ENCODE measurements around the gene KLF1.

Gene KLF1

GRCh38 chr19:12838182-12838885, 48.7 kb downstream of the KLF1 start, which contains the start of gene MAST1:
TSS of gene MAST1 (plus strand) at chr19:12838515. CDS start at chr19:12838573, 58 bp downstream.
- TF ChIP-seq CTCF (IDR thresholded peaks at IDR 0.05; ENCODE audit: low read depth, low read length) (peak; percentile 22), MYC (IDR thresholded peaks at IDR 0.05; ENCODE audit: low read depth, low read length) (no peak)
- no peak within 1 kb of the TSS for H3K4me3 ChIP-seq (ENCODE audit: low read depth, low read length)
- peak; percentile 59 for DNase-seq (ENCODE audit: low read depth)

DNA sequence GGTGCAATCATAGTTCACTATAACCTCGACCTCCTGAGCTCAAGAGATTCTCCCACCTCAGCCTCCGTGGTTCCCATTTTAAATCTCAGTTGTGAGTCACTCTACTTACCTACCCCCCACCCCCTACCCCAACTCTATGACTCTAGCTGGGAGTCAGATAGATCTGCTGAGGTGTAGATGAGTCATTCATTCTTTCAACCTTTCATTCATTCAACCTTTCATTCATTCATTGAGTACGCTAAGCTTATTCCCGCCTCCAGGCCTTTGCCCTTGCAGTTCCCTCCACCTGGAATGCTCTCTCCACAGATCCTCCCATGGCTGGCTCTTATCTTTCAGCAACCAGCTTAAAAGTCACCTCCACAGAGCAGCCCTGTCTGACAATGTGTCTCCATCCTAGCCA, 49.8 kb downstream of the KLF1 start:
- TF ChIP-seq POLR2A (IDR thresholded peaks at IDR 0.05; ENCODE audit: extremely low read depth, insufficient read length) (no peak), CTCF (IDR thresholded peaks at IDR 0.05; ENCODE audit: low read depth, low read length) (no peak), MYC (IDR thresholded peaks at IDR 0.05; ENCODE audit: low read depth, low read length) (no peak)
- TF ChIP-seq, protein P1, sequence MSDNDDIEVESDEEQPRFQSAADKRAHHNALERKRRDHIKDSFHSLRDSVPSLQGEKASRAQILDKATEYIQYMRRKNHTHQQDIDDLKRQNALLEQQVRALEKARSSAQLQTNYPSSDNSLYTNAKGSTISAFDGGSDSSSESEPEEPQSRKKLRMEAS (IDR thresholded peaks at IDR 0.05; ENCODE audit: low read depth, low read length) = no peak

DNA sequence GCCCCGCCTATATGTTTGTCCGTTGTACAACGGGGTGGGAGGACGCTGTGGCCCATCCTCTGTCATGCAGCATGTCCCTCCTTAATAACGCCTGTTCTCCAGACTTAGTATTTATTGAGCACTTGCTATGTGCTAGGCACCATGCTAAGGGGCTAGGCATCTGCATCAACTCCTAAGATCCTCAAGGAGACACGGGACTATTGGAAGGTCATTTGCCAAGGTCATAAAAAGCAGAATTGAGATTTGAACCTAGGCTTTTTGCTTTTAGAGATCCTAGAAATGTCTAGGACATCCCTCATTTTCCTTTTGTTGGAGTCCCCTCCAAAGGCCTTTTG, 50.5 kb downstream of the KLF1 start:
- no peak for DNase-seq (ENCODE audit: low read depth)
- no peak for TF ChIP-seq MYC (IDR thresholded peaks at IDR 0.05; ENCODE audit: low read depth, low read length)
- TF ChIP-seq CTCF (IDR thresholded peaks at IDR 0.05; ENCODE audit: low read depth, low read length) = no peak
- no peak overlapping the region for H3K4me3 ChIP-seq (ENCODE audit: low read depth, low read length)

More for the DNA sequence above, 49.8 kb downstream of the KLF1 start:
- H3K4me3 ChIP-seq (ENCODE audit: low read depth, low read length) = no peak overlapping the region
- no peak for DNase-seq (ENCODE audit: low read depth)

- no peak for DNase-seq (ENCODE audit: low read depth)
- no peak for TF ChIP-seq POLR2A (IDR thresholded peaks at IDR 0.05; ENCODE audit: extremely low read depth, insufficient read length)
- TF ChIP-seq CTCF (IDR thresholded peaks at IDR 0.05; ENCODE audit: low read depth, low read length) = no peak
- TF ChIP-seq MYC (IDR thresholded peaks at IDR 0.05; ENCODE audit: low read depth, low read length) = no peak
- TF ChIP-seq, protein P1 (IDR thresholded peaks at IDR 0.05; ENCODE audit: low read depth, low read length) = no peak
- no peak overlapping the region for H3K4me3 ChIP-seq (ENCODE audit: low read depth, low read length)
Measured at GRCh38 chr19:12834976-12835757, 51.8 kb downstream of the KLF1 start.

DNA sequence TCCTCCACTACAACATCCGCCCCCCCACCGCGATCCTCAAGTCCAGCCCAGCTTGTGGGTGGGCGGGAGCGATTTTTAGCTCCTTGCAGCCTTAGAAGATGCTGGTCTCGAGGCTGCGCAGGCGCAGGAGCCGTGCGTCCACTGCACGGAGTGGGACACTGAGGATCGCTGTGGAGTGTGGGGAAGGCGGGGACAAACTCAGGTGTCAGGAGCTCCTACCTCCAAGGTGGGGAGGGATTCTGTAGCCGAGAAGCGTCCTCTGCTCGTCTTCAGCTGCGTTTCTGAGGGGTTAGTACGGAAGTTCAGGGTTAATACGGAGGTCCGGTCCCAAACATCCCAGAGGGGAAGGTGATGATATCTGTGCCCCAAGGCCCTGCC, 52.4 kb downstream of the KLF1 start, which contains the start of gene RTBDN:
RTBDN (minus strand) TSS at position 14 of the 378 bp plus-strand sequence. CDS start 4,600 bp downstream, outside the sequence.
- TF ChIP-seq POLR2A (IDR thresholded peaks at IDR 0.05; ENCODE audit: extremely low read depth, insufficient read length) (no peak), MYC (IDR thresholded peaks at IDR 0.05; ENCODE audit: low read depth, low read length) (no peak), CTCF (IDR thresholded peaks at IDR 0.05; ENCODE audit: low read depth, low read length) (no peak)
- TF ChIP-seq, protein P1 (IDR thresholded peaks at IDR 0.05; ENCODE audit: low read depth, low read length) = no peak
- DNase-seq (ENCODE audit: low read depth) = no peak
- H3K4me3 ChIP-seq (ENCODE audit: low read depth, low read length) = no peak within 1 kb of the TSS
